Measurements from ENCODE around the gene UFSP1.
"Not testable (repeated sequence)": the region's sequence is repeated elsewhere in the genome, so short reads cannot be mapped to it uniquely, and the experiment has no call there.

The UFSP1 gene

DNA sequence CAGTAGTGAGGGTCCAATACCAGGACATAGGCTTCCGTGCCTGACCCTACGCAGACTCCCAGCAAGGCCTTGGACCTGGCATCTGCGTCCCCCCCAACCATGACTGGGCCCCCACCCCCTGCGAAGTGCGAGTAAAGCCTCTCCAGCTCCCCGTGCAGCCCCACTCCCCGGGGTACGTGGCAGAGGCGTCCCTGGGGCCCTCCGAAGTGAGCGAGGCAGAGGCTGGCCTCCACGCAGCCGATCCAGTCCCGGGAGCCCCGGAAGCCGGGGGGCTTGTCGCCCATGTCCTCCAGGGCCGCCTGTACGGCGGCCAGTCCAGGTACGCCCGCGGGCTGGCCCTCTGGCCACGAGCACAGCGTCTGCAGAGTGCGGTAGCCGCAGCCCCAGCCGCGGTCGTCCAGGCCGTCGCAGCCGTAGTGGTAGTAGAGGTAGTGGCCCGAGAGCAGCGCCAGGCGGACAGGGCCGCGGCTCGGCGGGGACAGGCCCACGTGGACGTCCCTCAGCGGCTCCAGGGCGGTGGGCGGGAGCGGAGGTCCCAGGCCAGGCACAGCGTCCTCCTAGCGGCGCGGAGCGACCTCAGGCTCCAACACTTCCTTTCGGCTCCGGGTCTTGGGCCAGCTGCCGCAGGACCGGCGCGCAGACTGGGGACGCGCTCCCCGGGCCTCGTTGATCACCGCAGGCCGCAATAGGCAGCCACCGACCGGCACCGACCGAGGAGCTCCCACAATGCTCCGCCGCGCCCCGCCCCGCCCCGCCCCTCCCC lies at the start of gene UFSP1:
Gene UFSP1 (minus strand): TSS at position 728 of the 763 bp plus-strand sequence. CDS start 444 bp downstream, at position 284.
- no peak for DNase-seq (ENCODE audit: low spot score)

DNA sequence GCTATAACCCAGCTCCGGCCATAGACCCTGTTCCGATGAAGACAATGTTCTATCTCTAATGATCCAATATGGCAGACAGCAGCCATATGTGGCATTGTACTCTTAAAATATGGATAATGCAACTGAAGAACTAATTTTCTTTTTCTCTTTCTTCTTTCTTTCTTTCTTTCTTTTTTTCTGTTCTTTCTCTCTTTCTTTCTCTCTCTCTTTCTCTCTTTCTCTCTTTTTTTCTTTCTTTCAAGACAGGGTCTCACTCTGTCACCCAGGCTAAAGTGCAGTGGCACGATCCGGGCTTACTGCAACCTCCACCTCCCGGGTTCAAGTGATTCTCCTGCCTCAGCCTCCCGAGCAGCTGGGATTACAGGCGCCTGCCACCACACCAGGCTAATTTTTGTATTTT lies 46.7 kb upstream of the UFSP1 start:
- DNase-seq (ENCODE audit: low spot score), result not testable (repeated sequence)

DNA sequence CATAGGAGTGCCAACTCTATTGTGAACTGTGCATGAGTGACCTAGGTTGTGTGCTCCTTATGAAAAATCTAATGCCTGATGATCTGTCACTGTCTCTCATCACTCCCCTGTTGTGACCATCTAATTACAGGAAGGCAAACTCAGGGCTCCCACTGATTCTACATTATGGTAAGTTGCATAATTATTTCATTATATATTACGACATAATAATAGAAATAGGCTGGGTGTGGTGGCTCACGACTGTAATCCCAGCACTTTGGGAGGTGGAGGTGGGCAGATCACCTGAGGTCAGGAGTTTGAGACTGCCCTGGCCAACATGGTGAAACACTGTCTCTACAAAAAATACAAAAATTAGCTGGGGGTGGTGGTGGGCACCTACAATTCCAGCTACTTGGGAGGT lies 45.9 kb upstream of the UFSP1 start:
- DNase-seq (ENCODE audit: low spot score), result not testable (repeated sequence)

DNA sequence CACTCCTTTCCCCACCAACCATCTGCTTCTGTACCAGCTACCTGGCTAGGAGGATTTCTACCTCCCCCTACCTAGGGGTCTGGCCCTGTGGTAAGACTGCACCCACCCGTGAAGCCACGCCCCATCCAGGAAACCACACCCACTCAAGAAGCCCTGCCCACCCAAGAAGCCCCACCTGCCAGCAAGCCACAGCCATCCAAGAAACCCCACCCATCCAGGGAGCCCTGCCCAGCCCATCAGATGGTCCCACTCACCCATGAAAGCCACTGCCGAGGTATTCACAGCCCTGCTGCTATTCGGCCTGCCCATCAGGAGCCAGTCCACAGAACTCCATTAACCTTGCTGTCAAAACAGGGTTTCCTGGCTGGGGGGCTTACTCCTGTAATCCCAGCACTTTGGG lies 44.2 kb upstream of the UFSP1 start:
- no peak for DNase-seq (ENCODE audit: low spot score)

DNA sequence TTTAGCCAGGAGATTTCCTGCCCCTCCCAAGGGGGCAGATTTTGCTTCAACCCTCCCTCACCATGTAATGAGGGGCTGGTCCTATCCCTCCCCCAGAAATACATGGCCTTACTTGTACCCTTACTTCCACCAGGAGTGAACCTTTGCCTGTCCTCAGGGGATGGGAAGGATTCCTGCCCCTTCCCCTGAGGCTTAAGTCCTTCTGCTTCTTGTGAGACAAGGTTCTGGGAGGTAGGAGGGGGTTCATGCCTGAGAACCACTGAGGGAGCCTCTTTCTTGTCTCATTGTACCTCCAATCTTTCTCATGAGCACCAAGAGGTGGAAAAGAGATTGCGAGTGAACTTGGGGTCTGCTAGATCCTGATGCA lies 40.3 kb upstream of the UFSP1 start:
- no peak for DNase-seq (ENCODE audit: low spot score)

DNA sequence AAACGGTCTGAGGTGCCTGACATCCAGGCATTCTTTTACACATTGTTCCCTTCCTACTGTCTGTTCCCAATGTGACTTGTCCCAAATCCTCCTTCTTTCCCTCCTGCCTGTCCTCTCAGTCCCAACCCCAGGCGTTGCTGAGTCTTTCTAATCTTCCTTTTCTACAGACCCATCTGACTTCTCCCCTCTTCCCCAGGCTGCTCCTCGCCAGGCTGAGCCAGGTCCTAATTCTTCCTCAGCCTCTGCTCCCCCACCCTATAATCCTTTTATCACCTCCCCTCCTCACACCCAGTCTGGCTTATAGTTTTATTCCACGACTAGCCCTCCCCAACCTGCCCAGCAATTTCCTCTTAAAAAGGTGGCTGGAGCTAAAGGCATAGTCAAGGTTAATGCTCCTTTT lies 34.1 kb upstream of the UFSP1 start:
- DNase-seq (ENCODE audit: low spot score), result not testable (repeated sequence)

DNA sequence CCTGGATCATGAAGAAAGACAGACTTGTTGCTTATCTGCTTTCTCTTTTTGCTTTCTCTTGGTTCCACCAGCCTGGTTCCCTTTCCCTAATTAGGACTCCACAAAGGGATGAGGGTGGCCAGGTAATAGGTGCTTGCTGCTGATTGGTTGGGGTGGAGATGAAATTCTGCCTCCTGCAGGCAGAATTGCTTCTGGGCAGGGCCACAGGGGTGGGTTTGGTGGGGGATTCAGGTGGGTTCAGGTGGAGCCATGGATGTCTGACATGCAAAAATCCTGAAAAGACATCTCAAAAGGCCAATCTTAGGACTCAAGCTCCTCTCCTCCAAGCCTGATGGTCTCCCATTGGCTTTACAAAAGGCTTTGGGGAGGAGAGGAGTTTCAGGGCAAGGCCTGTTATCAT lies 31.5 kb upstream of the UFSP1 start:
- DNase-seq (ENCODE audit: low spot score), result no peak

DNA sequence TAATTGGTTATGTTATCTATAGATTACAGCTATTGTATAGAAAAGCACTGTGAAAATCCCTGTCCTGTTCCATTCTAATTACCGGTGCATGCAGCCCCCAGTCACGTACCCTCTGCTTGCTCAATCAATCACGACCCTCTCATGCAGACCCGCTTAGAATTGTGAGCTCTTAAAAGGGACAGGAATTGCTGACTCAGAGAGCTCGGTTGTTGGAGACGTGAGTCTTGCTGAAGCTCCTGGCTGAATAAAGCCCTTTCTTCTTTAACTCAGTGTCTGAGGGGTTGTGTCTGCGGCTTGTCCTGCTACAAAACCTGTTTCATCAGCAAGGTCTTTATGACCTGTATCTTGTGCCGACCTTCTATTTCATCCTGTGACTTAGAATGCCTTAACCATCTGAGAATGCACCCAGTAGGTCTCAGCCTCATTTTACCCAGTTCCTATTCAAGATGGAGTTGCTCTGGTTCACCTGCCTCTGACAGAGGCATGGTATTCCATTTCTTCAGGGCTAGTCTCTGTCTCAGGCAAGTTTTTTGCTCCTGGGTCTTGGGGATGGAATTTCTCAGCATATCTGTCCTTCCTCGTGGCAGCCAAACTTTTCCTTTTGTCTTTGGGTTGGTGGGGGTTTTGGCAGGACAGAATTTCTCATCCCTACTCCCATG lies 30.4 kb upstream of the UFSP1 start:
- not testable (repeated sequence) for DNase-seq (ENCODE audit: low spot score)

DNA sequence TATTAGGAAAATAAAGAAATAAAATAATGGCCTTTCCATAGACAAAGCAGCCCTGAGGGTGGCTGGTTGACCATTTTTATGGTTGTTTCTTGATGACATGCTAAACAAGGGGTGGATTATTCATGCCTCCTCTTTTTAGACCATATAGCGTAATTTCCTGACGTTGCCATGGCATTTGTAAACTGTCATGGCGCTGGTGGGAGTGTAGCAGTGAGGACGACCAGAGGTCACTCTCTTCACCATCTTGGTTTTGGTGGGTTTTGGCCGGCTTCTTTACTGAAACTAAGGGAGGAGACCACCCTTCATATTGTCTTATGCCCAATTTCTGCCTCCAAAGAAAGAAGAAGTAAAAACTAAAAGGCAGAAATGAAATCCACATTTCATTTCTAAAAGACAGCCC lies 29.8 kb upstream of the UFSP1 start:
- not testable (repeated sequence) for DNase-seq (ENCODE audit: low spot score)

DNA sequence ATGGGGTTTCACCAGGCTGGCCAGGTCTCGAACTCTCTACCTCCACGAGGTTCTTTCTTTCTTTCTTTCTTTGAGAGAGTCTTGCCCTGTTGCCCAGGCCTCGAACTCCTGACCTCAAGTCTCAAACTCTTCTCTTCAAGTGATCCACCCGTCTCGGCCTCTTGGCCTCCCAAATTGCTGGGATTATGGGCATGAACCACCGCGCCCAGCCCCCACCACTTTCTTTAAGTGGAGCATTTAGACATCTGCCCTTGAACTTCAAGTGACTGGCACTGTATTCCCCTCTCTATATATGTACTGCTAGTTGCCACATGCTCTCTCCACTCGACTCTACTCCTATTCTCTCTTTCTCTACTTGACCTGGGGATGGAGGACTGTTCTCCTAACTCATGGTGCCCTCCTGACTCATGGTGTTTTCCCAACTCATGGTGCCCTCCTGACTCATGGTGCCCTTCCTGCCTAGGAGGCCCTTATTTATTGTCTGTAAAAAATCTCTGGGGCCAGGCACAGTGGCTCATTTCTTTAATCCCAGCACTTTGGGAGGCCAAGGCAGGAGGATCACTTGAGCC lies 25.4 kb upstream of the UFSP1 start:
- no peak for DNase-seq (ENCODE audit: low spot score)

DNA sequence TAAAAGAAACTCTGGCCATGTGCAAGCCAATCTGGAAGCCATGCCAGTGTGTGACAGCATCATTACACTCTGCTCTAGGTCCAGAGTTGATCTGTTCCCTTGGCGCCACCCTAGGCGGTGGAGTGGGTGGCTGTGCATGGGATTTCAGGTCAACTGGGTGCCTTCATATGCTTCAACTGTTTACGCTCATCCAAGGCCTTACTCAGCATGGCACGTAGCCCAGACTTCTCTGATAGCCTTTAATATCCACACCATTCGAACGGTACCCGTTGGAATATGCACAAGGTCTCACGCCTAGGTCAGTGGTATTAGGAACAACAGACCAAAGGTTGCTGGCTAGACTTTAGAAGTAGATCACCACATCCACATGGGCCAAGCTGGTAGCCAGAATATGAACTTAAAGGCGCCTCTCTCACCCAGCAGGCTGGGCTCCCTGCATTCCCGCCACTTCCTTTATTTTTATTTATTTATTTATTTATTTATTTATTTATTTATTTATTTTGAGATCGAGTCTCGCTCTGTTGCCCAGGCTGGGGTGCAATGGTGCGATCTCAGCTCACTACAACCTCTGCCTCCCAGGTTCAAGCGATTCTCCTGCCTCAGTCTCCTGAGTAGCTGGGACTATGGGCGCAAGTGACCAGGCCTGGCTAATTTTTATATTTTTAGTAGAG lies 24.8 kb upstream of the UFSP1 start:
- no peak for DNase-seq (ENCODE audit: low spot score)

DNA sequence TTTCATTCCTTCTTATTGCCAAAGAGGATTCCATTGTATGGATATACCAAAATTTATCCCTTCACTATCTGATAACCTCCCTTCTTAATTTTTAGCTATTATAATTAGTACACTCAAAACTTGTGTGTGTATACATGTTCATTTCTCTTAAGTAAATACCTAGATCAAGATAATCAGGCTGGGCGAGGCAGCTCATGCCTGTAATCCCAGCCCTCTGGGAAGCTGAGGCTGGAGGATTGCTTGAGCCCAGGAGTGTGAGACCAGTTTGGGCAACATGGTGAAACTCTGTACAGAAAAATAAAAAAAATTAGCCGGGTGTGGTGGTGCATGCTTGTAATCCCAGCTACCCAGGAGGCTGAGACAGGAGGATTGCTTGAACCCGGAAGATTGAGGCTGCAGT lies 22.0 kb upstream of the UFSP1 start:
- DNase-seq (ENCODE audit: low spot score), result no peak

DNA sequence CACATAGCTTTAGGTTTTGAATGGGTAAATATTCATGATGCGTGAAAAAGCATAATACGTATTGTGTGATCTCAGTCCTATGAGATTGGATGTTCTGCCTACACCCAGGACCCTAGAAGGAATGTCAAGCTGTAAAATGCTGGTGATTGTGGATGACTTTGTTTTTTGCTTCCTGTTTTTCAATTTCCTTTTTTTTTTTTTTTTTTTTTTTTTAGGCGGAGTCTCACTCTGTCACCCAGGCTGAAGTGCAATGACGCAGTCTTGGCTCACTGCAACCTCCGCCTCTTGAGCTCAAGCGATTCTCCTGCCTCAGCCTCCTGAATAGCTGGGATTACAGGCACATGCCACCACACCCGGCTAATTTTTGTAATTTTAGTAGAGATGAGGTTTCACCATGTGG lies 20.9 kb upstream of the UFSP1 start:
- not testable (repeated sequence) for DNase-seq (ENCODE audit: low spot score)

DNA sequence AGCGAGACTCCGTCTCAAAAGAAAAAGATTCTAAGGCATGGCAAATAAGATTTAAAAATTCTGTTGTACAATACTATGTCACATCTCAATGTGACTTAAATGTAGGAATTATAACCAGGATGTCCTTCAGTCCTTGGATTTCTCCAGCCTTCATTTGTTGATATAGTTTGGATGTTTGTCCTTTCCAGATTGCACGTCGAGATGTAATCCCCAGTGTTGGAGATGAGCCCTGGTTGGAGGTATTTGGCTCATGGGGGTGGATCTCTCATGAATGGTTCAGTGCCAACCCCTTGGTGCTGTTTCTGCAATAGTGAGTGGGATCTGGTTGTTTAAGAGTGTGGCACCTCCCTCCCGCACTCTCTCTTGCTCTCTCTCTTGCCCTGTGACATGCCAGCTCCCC lies 19.0 kb upstream of the UFSP1 start:
- no peak for DNase-seq (ENCODE audit: low spot score)

DNA sequence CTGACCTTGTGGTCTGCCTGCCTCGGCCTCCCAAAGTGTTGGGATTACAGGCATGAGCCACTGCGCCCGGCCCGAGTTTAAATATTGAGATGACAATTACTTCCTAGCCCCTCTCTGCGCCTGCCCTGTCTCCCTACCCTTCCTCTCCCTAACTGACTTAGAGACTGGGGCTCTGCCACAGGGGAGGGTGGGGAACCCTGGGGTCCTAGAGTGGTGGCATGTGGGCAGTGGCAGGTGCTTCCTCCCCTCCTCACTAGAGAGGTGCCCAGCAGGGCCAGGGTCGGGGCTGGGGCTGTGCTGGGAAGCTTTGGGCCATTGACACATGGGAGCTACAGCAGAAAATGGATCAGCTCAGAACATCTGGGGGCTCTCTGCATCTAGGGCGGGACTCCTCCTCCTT lies 13.1 kb upstream of the UFSP1 start:
- no peak for DNase-seq (ENCODE audit: low spot score)

DNA sequence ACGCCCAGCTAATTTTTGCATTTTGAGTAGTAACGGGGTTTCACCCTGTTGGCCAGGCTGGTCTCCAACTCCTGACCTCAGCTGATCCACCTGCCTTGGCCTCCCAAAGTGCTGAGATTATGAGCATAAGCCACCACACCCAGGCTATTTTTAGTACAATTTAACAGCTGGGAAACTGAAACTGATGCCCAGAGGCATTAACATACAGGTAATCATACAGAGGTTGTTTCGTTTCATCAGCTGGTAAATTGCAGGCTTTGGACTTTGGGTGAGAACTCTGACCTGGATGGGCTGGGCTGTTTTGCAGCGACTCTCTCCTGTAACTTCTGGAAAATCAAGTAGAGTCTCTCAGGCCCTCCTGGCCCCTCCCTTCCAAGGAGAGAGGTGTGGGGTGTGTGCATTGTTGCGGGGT lies 12.4 kb upstream of the UFSP1 start:
- DNase-seq (ENCODE audit: low spot score), result no peak

DNA sequence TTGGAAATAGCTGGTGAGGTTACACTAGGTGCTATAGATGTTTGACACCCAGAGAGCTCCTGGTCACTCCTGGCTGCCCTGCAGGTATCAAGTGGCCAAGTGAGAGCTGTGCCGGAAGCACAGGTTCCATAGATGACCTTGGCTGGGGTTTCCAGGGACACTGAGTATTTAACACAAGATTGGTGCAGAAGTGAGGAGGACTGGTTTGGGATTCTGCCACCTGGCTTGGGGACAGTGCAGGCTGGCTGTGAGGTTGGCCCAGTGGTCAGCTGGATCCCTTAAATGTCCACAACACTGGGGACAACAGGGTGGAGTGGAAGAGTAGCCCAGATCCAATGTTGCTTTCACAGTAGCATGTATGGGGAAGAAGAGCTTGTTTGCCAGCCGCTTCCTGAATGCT lies 11.5 kb upstream of the UFSP1 start:
- no peak for DNase-seq (ENCODE audit: low spot score)

DNA sequence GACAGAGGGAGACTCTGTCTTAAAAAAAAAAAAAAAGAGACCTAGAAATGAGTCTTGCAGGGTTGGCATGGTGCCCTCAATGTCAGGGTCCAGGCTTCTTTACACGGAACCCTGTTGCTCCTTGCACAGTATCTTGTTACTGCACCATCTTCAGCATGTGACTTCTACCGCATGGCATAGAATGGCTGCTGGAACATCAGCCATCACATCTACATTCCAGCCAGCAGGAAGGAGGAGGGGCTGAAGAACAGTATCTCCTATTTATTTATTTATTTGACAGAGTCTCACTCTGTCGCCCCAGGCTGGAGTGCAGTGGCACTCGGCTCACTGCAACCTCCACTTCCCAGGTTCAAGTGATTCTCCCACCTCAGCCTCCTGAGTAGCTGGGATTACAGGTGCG lies 9.9 kb upstream of the UFSP1 start:
- no peak for DNase-seq (ENCODE audit: low spot score)

DNA sequence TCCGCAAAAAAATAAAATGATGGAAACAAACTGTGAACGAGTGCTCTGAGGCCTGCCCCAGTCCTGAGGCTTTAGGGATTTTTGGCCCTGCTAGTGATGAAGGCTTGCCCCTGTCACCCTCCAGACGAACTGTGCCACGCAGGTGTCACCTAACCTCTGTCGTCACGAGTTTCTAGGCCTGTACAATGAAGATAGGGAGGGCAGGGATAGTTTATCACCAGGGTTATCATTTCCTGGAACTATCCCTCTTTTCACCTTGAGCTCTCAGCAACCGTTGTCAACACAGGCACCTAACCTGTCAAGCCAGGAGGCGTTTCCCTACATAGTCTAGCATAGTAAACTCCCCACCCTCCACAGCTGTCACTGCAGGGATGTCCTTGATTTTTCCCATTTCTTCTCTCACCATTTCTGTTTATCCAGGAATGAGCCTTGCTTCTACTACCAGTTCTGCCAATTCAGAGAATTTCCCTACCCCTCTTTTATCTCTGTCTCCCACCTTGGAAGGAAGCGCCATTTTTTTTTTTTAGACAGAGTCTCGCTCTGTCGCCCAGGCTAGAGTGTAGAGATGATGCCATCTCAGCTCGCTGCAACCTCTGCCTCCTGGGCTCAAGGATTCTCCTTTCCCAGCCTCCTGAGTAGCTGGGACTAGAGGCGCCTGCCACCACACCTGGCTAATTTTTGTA lies 8.4 kb upstream of the UFSP1 start:
- DNase-seq (ENCODE audit: low spot score), result no peak

DNA sequence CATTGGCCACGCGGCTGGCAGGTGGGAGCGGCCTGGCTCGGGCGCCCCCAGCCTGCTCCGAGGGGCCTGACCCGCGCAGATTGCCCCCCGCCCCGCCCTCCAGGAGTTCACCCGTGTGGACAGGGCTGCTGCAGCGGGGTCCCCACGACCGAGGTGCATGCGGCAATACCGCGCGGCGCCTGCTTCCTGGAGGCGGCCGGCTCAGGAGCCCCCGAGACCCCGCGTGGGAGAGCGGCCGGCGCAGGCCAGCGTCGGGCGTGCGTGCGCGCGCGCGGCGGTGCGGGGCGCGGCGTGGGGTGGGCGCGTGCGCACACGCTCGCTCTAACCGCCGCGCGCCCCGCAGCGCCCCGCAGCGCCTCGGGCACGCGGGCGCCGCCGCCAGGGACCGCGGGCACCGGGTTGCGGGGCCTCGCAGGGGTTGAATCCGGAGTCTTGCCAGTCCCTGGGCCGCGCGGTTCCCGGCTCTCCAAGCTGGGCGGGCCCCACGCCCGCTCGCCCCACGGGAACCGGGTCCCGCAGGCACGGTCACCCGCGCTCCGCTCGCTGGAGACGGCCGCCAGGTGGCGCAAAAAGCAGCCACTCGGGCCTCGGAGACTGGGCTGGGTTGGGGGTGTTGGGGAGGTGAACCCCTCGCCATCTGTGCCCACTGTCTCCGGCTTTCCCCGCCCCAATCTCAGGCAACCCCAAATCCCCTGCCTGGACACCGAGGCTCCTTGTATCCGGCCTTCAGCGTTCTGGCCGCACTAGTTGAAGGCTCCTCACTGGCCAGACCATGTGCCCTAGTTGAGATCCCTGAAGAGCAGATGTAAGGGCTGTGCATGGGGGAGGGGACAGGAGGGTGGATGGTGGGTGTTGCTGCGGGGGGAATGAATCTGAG lies 7.5 kb upstream of the UFSP1 start:
- no peak for DNase-seq (ENCODE audit: low spot score)

Measured in cerebellar cortex (tissue), 1 donor.